ENCODE results near the gene ZNF444. TPM values are rescaled to one million over a fixed set of nuclear protein-coding genes. Genes with fewer than 3 reads are reported as not detected.

The ZNF444 gene
- total RNA-seq, 1 donor from 2014 or later, result 38.7 TPM

DNA sequence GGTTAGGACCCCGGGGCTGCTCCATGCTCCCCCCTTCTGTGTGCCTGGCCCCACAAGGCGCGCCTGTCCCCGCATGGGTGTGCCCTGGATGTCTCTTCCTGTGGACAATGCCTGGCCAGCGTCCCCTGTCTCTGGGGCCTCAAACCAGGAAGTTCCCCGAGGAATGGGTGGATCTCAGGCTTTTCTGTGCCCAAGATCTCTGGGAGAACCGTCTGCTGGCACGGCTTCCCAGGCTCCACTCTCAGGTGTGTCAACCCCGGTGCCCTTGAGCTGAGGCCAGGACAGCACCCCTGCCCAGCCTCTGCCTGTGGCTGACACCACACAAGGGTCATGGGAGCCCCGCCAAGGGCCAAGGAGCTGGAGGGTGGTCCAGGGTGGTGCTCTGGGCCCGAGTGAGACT is 15.7 kb downstream of the ZNF444 start:
- Histone ChIP-seq H3K9me3 (no peaks in the 10 kb centered on the region), H3K4me1 (peaks cover 9% of the 10 kb centered on the region), H3K4me3 (no peak overlapping the region), H3K27ac (peak overlapping the region; percentile 69), H3K27me3 (ENCODE audit: low read depth) (no peaks in the 10 kb centered on the region), H3K36me3 (peaks cover 57% of the 10 kb centered on the region)
- no peak for DNase-seq
- intact Hi-C loops (cut with DNase I), result no loop called here
- TF ChIP-seq, protein P1, sequence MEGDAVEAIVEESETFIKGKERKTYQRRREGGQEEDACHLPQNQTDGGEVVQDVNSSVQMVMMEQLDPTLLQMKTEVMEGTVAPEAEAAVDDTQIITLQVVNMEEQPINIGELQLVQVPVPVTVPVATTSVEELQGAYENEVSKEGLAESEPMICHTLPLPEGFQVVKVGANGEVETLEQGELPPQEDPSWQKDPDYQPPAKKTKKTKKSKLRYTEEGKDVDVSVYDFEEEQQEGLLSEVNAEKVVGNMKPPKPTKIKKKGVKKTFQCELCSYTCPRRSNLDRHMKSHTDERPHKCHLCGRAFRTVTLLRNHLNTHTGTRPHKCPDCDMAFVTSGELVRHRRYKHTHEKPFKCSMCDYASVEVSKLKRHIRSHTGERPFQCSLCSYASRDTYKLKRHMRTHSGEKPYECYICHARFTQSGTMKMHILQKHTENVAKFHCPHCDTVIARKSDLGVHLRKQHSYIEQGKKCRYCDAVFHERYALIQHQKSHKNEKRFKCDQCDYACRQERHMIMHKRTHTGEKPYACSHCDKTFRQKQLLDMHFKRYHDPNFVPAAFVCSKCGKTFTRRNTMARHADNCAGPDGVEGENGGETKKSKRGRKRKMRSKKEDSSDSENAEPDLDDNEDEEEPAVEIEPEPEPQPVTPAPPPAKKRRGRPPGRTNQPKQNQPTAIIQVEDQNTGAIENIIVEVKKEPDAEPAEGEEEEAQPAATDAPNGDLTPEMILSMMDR (IDR thresholded peaks at IDR 0.05), result no peak
- ATAC-seq, result no peak

DNA sequence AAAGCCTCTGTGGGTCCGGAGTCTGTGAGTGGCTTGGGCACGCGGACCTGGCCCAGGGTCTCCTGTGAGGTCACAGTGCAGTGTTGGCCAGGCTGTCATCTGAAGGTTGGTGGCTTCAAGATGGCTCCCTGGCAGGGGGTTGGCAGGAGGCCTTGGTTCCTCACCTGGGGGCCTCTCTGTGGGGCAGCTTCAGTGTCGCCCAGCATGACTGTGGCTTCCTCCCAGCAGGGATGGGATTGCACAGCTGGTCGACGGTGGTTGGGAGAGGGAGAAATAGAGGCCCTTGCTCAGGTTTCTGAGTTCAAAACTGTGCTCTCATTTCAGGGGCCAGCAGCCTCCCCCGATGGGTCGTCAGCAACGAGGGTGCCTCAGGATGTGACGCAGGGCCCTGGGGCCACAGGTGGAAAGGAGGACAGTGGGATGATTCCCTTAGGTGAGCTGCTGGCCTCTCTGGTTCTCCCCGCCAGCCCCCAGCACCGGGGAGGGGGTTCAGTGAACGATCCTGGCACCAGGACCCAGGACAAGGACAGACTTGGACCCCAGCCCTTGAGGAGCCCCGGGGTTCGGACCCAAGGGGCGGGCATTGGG is 17.2 kb downstream of the ZNF444 start:
- ATAC-seq (no peak), DNase-seq (no peak)
- no peaks in the 10 kb centered on the region for H3K27me3 ChIP-seq (ENCODE audit: low read depth)
- peaks cover 5% of the 10 kb centered on the region for H3K4me1 ChIP-seq
- intact Hi-C loops (cut with DNase I), result no loop called here
- H3K36me3 ChIP-seq, result peaks cover 57% of the 10 kb centered on the region
- no peaks in the 10 kb centered on the region for H3K9me3 ChIP-seq
- H3K4me3 ChIP-seq, result no peak overlapping the region
- H3K27ac ChIP-seq, result no peak overlapping the region
- TF ChIP-seq, protein P1 (IDR thresholded peaks at IDR 0.05), result no peak

DNA sequence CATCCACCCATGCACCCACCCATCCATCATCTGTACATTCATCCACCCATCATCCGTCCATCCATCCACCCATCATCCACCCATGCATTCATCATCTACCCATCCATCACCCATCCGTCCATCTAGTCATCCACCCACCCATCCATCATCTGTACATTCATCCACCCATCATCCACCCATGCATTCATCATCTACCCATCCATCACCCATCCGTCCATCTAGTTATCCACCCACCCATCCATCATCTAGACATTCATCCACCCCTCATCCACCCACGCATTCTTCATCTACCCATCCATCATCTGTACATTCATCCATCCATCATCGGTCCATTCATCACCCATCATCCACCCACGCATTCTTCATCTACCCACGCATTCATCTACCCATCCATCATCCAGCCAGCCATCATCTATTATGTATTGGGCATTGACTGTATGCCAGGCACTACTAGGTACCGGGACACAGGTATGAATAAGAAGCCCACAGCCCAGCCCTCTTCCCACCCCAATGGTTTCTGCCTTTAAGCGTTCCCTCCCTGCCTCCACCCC is 18.0 kb downstream of the ZNF444 start:
- DNase-seq, result no peak

DNA sequence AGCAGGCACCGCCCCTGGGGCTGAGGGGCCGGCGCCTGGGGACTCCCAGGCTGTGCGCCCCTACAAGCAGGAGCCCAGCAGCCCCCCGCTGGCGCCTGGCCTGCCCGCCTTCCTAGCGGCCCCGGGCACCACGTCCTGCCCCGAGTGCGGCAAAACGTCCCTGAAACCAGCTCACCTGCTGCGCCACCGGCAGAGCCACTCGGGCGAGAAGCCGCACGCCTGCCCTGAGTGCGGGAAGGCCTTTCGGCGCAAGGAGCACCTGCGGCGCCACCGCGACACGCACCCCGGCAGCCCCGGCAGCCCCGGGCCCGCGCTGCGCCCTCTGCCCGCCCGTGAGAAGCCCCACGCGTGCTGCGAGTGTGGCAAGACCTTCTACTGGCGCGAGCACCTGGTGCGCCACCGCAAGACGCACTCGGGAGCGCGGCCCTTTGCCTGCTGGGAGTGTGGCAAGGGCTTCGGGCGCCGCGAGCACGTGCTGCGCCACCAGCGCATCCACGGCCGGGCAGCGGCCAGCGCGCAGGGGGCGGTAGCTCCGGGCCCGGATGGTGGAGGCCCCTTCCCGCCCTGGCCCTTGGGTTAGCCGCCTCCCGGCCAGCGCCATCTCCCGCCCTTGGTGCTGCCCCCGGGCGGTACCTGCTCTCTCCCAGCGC is 18.7 kb downstream of the ZNF444 start:
- H3K4me1 ChIP-seq, result peaks cover 5% of the 10 kb centered on the region
- ATAC-seq (no peak), DNase-seq (no peak)
- TF ChIP-seq, protein P1 (IDR thresholded peaks at IDR 0.05), result no peak
- H3K27ac ChIP-seq, result no peak overlapping the region
- no peaks in the 10 kb centered on the region for H3K27me3 ChIP-seq (ENCODE audit: low read depth)
- H3K9me3 ChIP-seq, result no peaks in the 10 kb centered on the region
- peaks cover 54% of the 10 kb centered on the region for H3K36me3 ChIP-seq
- intact Hi-C loops (cut with DNase I), result no loop called here
- no peak overlapping the region for H3K4me3 ChIP-seq

More for the DNA sequence above, 18.0 kb downstream of the ZNF444 start:
- Histone ChIP-seq H3K9me3 (no peaks in the 10 kb centered on the region), H3K4me1 (peaks cover 5% of the 10 kb centered on the region), H3K4me3 (no peak overlapping the region), H3K27ac (no peak overlapping the region), H3K36me3 (peaks cover 57% of the 10 kb centered on the region), H3K27me3 (ENCODE audit: low read depth) (no peaks in the 10 kb centered on the region)
- no peak for ATAC-seq
- TF ChIP-seq, protein P1 (IDR thresholded peaks at IDR 0.05), result no peak
- intact Hi-C loops (cut with DNase I), result no loop called here

DNA sequence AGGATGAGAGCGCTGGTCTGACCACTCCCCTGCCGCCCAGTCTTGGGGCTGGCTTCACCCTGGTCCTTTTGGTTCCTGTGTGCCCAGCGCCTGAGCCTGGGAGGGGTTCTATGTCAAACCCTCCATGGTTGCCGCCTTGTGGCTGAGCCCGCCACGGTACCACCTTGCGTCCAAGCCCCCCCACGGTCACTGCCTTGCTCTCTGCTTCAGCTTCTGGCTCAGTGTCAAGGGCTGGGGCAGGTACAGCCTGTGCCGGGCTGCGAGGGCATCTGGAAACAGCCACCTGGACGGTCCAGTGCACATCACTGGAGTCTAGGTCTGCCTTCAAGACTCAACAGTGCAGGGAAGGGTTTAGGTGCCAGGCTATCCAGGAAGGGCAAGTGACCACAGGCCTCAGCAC is 20.4 kb downstream of the ZNF444 start:
- no peaks in the 10 kb centered on the region for H3K9me3 ChIP-seq
- intact Hi-C loops (cut with DNase I), result no loop called here
- peaks cover 38% of the 10 kb centered on the region for H3K36me3 ChIP-seq
- no peak overlapping the region for H3K27ac ChIP-seq
- TF ChIP-seq, protein P1 (IDR thresholded peaks at IDR 0.05), result no peak
- DNase-seq (no peak), ATAC-seq (no peak)
- H3K4me3 ChIP-seq, result no peak overlapping the region
- peaks cover 5% of the 10 kb centered on the region for H3K4me1 ChIP-seq
- H3K27me3 ChIP-seq (ENCODE audit: low read depth), result no peaks in the 10 kb centered on the region

All from lower lobe of right lung (tissue), 2 donors.